OCI-LY7 (cell line): Measurements from ENCODE around the gene SLC29A1.

Experiments used
- CTCF ChIP-seq: fragments of 200-600 bp; sonication (generic); conservative IDR thresholded peaks from 2 replicates; pipeline ENCODE4 v1.5.1; 2014; ENCODE audit warnings: mild to moderate bottlenecking, antibody characterized with exemption, low read length, moderate library complexity, mixed read lengths
- EZH2phosphoT487 ChIP-seq: fragments of 200-600 bp; sonication (generic); IDR thresholded peaks from 2 replicates; pipeline ENCODE4 v1.6.1; 2018; ENCODE audit warnings: low read depth, borderline replicate concordance, mild to moderate bottlenecking, mixed run types, antibody characterized with exemption, low read length, moderate library complexity, mixed read lengths

DNA sequence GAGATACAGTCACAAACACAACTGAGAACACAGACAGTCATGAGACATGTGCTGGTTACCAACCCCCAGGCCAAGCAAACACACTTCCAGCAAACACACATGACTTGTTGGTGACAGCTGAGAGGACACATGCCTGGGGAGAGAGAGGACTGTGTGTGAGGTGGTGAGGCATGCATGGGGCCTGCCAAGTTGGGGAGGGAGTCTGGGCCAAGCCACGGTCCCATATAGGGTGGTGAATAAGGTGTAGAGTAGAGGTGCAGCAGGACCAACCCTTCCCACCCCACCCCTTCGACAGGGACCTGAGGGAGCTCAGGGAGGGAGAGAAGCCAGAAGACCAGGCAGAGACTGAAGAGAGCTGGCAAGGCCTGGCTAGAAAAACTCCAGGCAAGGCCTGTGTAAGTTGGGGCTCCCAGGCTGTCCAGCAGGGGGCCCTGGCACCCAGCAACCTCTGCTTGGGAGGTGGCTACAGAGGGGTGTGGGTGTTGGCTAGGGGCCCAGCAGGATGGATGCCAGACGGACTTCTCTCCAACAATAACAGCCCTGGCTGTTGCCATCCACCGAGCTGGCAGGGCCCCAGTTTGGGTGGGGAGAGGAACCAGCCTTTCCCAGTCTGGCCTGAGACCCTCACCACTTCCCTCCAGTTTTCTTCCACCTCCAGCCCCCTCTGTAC, 2.0 kb upstream of the SLC29A1 start:
- TF ChIP-seq CTCF (peak; percentile 81), EZH2phosphoT487 (no peak)
